Choroid plexus epithelial cell (primary cell): ENCODE measurements around the gene KLRD1.
"Not testable (repeated sequence)": the region's sequence is repeated elsewhere in the genome, so short reads cannot be mapped to it uniquely, and the experiment has no call there.

Source experiments
- DNase-seq: peaks from one replicate; pipeline ENCODE4 v3.0.0-alpha.2; 2010; ENCODE audit warnings: low read depth
- H3K4me3 ChIP-seq: 2 replicates; pipeline ENCODE4 v1.5.1; 2011; ENCODE audit warnings: low read depth, mild to moderate bottlenecking, control low read depth, low read length, moderate library complexity
- TF ChIP-seq, protein P1 (sequence below): conservative IDR thresholded peaks from 2 replicates; pipeline ENCODE4 v1.5.1; 2011; ENCODE audit warnings: low read depth, mild to moderate bottlenecking, control low read depth, inconsistent platforms, low read length, moderate library complexity

The KLRD1 gene

DNA sequence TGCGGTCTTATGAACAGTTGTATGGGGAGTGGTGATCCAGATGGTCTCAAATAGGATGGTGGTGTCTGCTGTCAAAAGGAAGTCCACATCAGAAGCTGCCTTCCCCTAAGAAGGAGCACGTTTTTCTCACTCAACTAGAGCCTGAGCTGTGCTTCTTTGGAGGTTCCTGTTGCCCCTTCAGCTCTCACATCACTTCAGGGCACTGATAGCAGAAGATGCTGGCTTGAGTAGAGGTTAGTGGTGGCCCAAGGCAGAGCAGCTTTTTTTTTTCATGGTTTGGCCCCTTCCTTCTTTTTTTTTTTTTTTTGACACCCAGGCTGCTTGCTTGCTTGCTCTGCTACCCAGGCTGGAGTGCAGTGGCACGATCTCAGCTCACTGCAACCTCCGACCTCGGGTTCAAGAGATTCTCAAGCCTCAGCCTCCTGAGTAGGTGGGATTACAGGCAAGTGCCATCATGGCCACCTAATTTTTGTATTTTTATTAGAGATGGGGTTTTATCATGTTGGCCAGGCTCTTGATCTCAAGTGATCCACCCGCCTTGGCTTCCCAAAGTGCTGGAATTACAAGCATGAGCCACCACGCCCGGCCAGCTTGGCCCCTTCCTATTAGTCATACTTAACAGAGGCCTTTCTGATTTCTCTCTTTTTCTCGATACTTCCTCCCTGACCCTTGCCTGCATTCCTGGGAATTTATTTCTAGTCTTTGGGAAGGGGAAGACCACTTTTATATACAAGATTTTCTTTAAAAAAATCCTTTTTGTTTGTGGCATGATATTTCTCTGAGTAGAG is 31.6 kb downstream of the KLRD1 start:
- peak; percentile 59 for DNase-seq
- H3K4me3 ChIP-seq, result no peak overlapping the region
- TF ChIP-seq, protein P1, sequence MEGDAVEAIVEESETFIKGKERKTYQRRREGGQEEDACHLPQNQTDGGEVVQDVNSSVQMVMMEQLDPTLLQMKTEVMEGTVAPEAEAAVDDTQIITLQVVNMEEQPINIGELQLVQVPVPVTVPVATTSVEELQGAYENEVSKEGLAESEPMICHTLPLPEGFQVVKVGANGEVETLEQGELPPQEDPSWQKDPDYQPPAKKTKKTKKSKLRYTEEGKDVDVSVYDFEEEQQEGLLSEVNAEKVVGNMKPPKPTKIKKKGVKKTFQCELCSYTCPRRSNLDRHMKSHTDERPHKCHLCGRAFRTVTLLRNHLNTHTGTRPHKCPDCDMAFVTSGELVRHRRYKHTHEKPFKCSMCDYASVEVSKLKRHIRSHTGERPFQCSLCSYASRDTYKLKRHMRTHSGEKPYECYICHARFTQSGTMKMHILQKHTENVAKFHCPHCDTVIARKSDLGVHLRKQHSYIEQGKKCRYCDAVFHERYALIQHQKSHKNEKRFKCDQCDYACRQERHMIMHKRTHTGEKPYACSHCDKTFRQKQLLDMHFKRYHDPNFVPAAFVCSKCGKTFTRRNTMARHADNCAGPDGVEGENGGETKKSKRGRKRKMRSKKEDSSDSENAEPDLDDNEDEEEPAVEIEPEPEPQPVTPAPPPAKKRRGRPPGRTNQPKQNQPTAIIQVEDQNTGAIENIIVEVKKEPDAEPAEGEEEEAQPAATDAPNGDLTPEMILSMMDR, result no peak

DNA sequence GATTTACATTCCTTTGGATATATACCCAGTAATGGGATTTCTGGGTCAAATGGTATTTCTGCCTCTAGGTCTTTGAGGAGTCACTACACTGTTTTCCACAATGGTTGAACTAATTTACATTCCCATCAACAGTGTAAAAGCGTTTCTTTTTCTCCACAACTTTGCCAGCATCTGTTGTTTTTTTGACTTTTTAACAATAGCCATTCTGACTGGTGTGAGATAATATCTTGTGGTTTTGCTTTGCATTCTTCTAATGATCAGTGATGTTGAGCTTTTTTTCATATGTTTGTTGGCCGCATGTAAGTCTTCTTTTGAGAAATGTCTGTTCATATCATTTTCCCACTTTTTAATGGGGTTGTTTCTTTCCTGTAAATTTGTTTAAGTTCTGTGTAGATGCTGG is 33.3 kb downstream of the KLRD1 start:
- DNase-seq, H3K4me3 ChIP-seq: not testable (repeated sequence)

DNA sequence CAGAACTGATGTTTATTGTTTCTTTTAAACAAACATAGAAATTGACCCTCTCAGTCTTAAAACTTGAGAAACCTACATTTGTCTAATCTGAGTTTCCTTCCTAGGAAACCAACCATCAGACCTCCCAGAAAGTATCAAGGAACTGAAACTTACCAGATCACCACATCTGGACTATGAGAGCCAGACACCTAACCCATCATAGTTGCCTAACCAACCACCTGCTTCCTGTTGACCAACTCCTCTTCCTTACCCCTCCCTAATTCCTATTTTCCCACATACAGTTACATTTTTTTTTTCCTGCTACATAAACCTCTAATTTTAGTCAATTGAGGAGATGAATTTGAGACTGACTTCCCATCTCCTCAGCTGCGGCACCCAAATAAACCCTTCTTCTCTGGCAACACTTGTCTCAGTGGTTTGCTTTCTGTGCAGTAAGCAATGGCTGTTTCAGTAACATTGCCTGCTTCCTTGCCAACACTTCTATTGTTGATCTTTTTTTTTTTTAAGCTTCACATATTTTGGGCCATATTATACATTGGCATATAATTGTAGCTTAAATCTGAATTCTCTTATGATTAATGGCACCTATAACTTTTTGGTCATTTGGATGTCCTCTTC is 34.3 kb downstream of the KLRD1 start:
- no peak overlapping the region for H3K4me3 ChIP-seq
- DNase-seq, result no peak
- TF ChIP-seq, protein P1, result no peak

DNA sequence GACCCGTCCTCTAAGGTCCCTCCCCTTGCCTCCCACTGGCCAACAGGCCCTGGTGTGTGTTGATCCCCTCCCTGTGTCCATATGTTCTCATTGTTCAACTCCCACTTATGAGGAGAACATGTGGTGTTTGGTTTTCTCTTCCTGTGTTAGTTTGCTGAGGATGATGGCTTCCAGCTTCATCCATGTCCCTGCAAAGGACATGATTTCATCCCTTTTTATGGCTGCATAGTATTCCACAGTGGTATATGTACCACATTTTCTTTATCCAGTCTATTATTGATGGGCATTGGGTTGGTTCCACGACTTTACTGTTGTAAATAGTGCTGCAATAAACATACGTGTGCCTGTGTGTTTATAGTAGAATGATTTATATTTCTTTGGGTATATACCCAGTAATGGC is 43.8 kb downstream of the KLRD1 start:
- not testable (repeated sequence) for H3K4me3 ChIP-seq, DNase-seq

DNA sequence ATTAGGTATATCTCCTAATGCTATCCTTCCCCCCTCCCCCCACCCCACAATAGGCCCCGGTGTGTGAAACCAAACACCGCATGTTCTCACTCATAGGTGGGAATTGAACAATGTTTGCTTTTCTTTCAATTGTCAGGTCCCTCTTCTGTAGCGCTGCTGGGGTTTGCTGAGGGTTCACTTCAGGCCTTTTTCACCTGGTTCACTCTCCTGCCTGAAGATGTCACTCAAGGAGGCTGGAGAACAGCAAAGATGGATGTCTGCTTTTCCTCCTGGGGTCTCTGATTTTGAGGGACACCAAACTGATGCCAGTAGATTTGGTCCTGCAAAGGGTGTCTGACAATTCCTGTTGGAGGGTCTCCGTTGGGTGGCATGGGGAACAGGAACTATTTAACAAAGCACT is 46.4 kb downstream of the KLRD1 start:
- no peak for DNase-seq
- no peak overlapping the region for H3K4me3 ChIP-seq
- TF ChIP-seq, protein P1, result no peak

DNA sequence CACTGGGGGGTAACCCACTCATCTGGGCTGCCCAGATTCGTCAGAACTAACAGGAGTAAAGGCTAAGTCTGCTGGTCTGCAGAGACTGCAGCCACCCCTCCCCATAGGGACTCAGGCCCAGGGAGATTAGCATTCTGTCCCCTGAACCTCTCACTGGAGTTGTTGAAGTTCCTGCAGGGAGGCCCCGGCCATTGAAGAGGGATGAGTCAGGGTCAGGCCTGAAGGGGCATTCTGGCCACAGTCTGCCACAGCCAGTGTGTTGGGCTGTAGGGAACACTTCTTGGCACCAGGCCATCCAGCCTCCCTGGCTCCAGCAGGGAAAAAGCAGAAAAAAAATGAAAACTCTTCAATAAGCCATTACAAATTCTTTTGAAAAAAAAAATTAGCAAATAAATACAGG is 46.8 kb downstream of the KLRD1 start:
- DNase-seq, result peak; percentile 53
- H3K4me3 ChIP-seq, result no peak overlapping the region
- TF ChIP-seq, protein P1, result no peak

DNA sequence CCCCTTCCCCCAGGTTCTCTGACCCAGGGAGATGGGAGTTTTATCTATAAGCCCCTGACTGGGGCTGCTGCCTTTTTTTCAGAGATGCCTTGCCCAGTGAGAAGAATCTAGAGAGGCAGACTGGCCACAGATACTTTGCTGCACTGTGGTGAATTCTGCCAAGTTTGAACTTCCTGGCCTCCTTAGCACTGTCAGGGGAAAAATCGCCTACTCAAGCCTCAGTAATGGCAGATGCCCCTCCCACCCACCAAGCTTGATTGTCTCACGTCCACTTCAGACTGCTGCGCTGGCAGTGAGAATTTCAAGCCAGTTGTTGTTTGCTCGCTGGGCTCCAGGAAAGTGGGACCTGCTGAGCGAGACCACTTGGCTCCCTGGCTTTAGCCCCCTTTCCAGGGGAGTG is 50.5 kb downstream of the KLRD1 start:
- TF ChIP-seq, protein P1, result no peak
- H3K4me3 ChIP-seq, result no peak overlapping the region
- no peak for DNase-seq

DNA sequence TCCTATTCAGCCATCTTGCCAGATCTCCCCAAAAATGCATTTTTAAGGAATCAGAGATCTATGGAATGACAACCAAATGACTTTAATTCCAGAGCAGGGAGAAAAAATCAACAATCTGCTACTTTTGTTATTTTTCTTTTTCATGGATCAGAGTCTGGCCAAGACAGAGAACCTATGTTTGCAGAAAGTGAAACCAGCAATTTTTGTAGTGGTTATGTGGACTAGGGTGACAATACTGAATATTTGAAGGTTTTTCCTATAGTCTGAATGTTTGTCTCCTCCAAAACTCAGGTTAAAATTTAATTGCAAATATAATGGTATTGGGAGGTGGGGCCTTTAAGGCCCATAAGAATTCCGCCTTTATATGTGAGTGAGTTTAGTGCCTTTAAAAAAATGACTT is 51.3 kb downstream of the KLRD1 start:
- no peak for DNase-seq
- TF ChIP-seq, protein P1, result no peak
- no peak overlapping the region for H3K4me3 ChIP-seq
